ENCODE data around the gene SKAP1.
"Not testable (repeated sequence)": the region's sequence is repeated elsewhere in the genome, so short reads cannot be mapped to it uniquely, and the experiment has no call there.

Gene SKAP1

DNA sequence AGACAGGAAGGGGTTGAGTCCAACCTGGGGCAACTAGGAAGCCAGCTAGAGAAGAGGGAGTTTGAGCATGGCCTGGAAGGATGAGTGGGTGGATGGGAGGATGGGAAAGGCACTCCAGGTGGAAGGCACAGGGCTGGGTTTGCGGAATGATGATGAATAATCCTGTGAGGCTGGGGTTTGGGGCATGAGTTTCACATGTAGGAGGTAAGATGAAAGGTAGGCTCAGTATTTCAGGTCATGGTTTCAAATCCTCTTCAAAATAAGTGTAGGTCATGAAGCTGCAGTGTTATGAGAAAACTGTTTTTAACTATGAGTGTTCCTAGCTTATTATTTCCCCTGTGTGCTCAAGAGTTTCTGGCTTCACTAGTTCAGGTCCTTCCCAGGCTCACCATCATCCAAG is 130.3 kb downstream of the SKAP1 start:
- Histone ChIP-seq H3K9ac (ENCODE audit: insufficient read length) (no peak overlapping the region), H3K27ac (no peak overlapping the region), H3K36me3 (ENCODE audit: insufficient read depth, low read length) (no peaks in the 10 kb centered on the region), H3K9me3 (ENCODE audit: low read depth, low read length) (no peaks in the 10 kb centered on the region), H3K4me3 (no peak overlapping the region)
- TF ChIP-seq EZH2 (IDR thresholded peaks at IDR 0.05) = no peak
- TF ChIP-seq FOXP2 (optimal IDR thresholded peaks at IDR 0.05; ENCODE audit: control extremely low read depth, extremely low read length, insufficient read depth) = no peak
- TF ChIP-seq POLR2AphosphoS5 (IDR thresholded peaks at IDR 0.05; ENCODE audit: borderline replicate concordance, low read depth, low read length) = no peak
- DNase-seq (ENCODE audit: low read depth, low spot score) = no peak

DNA sequence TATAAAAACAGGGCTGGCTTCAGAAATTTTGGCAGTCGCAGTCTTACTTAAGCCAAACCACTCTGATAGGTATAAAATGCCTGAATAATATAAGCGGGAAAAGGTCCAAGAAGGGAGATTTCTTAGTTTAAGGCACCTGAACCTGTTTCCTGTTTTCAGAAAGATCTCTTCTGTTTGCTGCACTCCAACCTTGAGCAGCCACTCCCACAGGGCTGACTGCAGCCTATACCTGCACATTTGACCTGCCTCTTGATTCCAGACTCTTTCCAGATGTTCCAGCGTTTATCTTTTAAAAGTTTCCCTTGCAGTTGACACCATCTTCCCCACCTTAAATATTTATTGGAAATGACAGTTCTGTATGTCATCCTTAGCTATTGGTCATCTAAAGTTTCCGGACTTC is 132.2 kb downstream of the SKAP1 start:
- Histone ChIP-seq H3K9ac (ENCODE audit: insufficient read length) (no peak overlapping the region), H3K36me3 (ENCODE audit: insufficient read depth, low read length) (no peaks in the 10 kb centered on the region), H3K9me3 (ENCODE audit: low read depth, low read length) (no peaks in the 10 kb centered on the region), H3K4me3 (no peak overlapping the region), H3K27ac (no peak overlapping the region)
- no peak for DNase-seq (ENCODE audit: low read depth, low spot score)
- no peak for TF ChIP-seq FOXP2 (optimal IDR thresholded peaks at IDR 0.05; ENCODE audit: control extremely low read depth, extremely low read length, insufficient read depth)

DNA sequence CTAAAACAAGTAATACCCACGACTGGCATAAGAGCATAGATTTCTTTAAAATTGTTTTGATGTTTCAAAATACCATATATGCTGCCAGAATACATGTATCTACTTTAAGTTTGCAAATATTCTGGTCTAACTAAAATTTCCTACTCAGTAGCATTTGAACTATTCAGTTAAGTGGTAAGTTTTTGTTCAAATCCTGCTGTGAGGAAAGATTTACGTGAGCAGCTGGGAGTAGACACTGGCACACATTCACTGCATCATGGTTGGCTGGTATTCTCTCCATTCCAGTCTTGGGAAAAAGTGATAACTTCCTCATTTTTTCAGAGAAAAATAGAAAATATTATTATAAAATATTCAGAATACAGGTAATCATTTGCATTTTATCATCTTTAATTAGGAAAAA is 133.6 kb downstream of the SKAP1 start:
- no peaks in the 10 kb centered on the region for H3K36me3 ChIP-seq (ENCODE audit: insufficient read depth, low read length)
- H3K27ac ChIP-seq = no peak overlapping the region
- H3K9me3 ChIP-seq (ENCODE audit: low read depth, low read length) = no peaks in the 10 kb centered on the region
- DNase-seq (ENCODE audit: low read depth, low spot score) = no peak
- TF ChIP-seq POLR2AphosphoS5 (IDR thresholded peaks at IDR 0.05; ENCODE audit: borderline replicate concordance, low read depth, low read length) (no peak), FOXP2 (optimal IDR thresholded peaks at IDR 0.05; ENCODE audit: control extremely low read depth, extremely low read length, insufficient read depth) (no peak), EZH2 (IDR thresholded peaks at IDR 0.05) (no peak)
- no peak overlapping the region for H3K4me3 ChIP-seq
- no peak overlapping the region for H3K9ac ChIP-seq (ENCODE audit: insufficient read length)

DNA sequence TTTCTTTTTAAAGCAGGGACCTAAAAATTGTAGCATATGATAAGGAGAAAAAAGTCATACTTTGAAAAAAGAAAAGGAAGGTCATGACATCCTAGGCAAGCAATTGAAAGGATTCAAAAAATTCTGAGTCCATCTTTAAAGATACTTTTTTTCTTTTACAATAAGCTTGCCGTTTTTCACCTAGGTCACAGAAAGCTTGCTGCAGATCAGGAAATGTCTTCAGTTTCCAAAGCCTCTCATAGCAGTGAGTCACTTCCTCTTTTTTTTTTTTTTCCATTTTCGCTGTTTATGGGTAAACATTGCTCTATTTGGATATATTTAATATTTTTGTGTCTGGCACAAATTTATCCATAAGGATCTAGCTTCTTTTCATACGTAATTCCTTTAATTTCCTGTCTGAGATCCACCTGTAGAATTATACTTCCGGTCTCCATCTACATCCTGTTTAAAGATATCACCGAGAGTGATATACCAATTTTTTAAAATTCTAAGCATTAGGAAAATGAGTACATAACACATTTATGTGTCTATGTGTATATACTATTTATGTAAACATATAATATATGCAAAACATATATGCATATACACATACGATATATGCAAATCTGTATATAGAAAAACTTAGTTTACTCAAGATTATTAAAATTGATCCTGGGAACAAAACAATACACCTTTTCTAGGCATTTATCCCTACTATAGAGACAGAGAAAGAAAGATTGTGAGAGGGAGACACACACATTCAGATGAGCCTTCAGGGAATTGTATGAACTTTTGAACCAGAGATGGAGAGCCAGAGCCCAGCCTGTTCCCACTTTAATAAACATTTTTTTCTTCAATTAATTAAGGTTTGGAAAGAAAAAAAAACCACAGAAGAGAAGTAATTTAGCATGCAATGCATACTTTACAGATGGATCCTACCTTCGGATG is 134.4 kb downstream of the SKAP1 start:
- TF ChIP-seq EZH2 (IDR thresholded peaks at IDR 0.05) (no peak), FOXP2 (optimal IDR thresholded peaks at IDR 0.05; ENCODE audit: control extremely low read depth, extremely low read length, insufficient read depth) (no peak), POLR2AphosphoS5 (IDR thresholded peaks at IDR 0.05; ENCODE audit: borderline replicate concordance, low read depth, low read length) (no peak)
- H3K9ac ChIP-seq (ENCODE audit: insufficient read length) = no peak overlapping the region
- no peaks in the 10 kb centered on the region for H3K9me3 ChIP-seq (ENCODE audit: low read depth, low read length)
- H3K4me3 ChIP-seq = no peak overlapping the region
- no peak for DNase-seq (ENCODE audit: low read depth, low spot score)
- no peaks in the 10 kb centered on the region for H3K36me3 ChIP-seq (ENCODE audit: insufficient read depth, low read length)
- no peak overlapping the region for H3K27ac ChIP-seq

DNA sequence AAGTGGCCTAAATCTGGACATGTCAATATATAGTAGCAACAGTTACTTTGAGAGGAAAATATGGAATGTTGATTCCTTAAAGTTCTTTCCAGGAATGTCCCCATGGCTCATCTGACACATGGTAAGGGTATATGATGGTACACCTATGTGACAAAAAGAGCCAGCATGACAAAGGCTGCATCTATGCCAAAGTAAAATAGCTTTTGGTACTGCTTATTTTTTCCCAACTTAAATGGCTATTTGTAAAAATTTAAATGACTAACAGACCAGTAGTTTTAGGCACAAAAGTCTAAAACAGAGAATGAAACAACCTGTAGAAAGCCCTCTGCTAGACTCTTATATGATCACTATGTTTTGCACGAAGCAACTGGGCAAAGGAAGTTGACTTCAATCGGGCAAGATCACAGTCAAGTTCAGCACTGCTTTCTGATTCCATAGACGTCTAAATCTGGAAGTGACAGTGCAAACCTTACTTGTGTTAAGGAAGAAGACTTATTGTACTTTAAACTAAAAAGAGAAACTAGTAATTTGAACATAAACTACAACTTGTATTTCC is 135.1 kb downstream of the SKAP1 start:
- Histone ChIP-seq H3K9ac (ENCODE audit: insufficient read length) (no peak overlapping the region), H3K9me3 (ENCODE audit: low read depth, low read length) (no peaks in the 10 kb centered on the region), H3K27ac (no peak overlapping the region), H3K36me3 (ENCODE audit: insufficient read depth, low read length) (no peaks in the 10 kb centered on the region), H3K4me3 (no peak overlapping the region)
- DNase-seq (ENCODE audit: low read depth, low spot score) = no peak
- TF ChIP-seq POLR2AphosphoS5 (IDR thresholded peaks at IDR 0.05; ENCODE audit: borderline replicate concordance, low read depth, low read length) (no peak), EZH2 (IDR thresholded peaks at IDR 0.05) (no peak), FOXP2 (optimal IDR thresholded peaks at IDR 0.05; ENCODE audit: control extremely low read depth, extremely low read length, insufficient read depth) (no peak)

DNA sequence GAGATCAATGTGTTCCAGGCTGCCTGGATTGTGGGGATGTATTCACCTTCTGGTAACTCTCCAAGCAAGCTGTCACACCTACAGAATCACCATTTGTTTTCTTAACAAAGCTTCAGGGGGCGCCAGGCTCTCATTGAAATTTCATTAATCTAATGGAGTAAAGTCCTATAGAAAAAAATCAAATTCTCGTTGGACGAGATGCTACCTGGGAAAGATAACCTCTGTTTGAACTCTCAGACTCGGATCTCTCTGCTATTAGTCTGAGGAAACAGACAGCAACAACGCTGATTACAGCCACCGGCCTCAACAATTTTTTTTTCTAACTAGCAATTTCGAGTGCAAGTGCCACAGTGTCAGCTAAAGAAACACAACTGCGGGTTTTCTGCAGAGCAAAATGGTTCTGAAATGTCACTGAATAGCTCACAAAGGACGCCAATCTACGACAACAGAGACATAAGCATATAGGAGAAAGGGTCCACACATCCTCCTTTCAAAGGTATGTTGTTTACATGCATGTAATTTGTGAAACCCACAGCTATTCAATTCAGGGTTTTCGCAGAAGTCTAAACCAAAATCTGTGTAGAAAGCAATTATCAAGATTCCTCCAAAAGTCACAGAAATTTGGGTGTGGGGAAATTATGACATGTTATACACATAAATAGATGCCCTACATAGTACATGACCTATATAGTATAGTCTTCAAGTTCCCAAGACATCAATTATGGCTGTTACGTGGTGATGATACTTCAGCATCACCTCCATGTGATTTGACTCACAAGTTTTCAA is 135.8 kb downstream of the SKAP1 start:
- DNase-seq (ENCODE audit: low read depth, low spot score) = no peak
- no peak overlapping the region for H3K9ac ChIP-seq (ENCODE audit: insufficient read length)
- no peak overlapping the region for H3K4me3 ChIP-seq
- H3K27ac ChIP-seq = no peak overlapping the region
- no peaks in the 10 kb centered on the region for H3K36me3 ChIP-seq (ENCODE audit: insufficient read depth, low read length)
- no peaks in the 10 kb centered on the region for H3K9me3 ChIP-seq (ENCODE audit: low read depth, low read length)
- TF ChIP-seq EZH2 (IDR thresholded peaks at IDR 0.05) (no peak), FOXP2 (optimal IDR thresholded peaks at IDR 0.05; ENCODE audit: control extremely low read depth, extremely low read length, insufficient read depth) (no peak), POLR2AphosphoS5 (IDR thresholded peaks at IDR 0.05; ENCODE audit: borderline replicate concordance, low read depth, low read length) (no peak)

DNA sequence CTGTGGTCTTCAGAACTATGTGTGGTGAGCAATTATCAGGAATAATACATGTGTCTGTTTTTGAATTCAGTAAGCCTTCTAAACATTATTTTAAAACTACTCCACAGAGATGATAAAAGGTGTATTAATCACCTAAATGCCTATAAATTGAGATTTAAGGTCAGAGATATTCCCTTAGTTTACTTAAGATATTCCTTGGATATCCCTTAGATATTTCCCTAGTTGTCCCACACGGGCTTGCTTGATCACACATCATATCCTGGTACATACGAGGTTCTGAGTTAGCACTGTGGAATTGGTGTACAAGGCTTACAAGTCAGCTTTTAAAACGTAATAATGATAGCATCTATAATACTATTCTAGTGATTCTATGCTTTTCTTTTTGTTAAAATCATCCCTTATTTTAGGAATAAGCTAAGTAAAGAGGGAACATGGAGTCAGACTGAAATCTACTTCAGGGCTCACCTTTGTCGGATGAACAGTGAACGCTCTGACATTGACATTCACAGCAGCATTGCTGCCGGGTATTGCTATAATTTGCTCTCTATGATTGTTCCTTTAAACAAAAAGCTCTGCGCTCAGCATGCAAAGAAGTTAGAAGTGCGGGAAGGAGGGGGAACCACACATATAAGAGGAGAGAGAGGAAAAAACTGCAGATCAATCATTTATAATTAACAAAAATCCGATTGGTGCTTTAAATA is 136.5 kb downstream of the SKAP1 start:
- TF ChIP-seq POLR2AphosphoS5 (IDR thresholded peaks at IDR 0.05; ENCODE audit: borderline replicate concordance, low read depth, low read length) (no peak), EZH2 (IDR thresholded peaks at IDR 0.05) (no peak), FOXP2 (optimal IDR thresholded peaks at IDR 0.05; ENCODE audit: control extremely low read depth, extremely low read length, insufficient read depth) (no peak)
- Histone ChIP-seq H3K9me3 (ENCODE audit: low read depth, low read length) (no peaks in the 10 kb centered on the region), H3K36me3 (ENCODE audit: insufficient read depth, low read length) (no peaks in the 10 kb centered on the region), H3K9ac (ENCODE audit: insufficient read length) (no peak overlapping the region), H3K27ac (no peak overlapping the region), H3K4me3 (no peak overlapping the region)
- DNase-seq (ENCODE audit: low read depth, low spot score) = no peak

DNA sequence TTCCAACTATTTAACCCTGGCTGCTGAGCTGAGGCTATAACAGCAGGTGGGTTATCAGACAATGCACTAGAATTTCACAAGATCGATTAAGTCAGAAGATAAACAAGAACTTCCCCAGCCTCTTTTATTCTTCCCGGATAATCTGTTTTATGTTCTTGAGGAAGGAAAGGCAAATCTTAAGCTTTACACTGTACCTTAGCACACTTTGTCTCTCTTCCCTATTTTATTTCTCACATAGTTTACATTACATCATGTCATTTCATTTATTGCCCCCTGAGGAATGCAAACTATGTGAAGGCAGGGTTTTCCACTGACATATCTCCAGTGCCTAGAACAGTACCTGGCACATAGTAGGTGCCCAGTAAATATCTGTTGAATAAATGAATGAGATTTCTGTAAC is 139.6 kb downstream of the SKAP1 start:
- H3K9me3 ChIP-seq (ENCODE audit: low read depth, low read length) = no peaks in the 10 kb centered on the region
- H3K9ac ChIP-seq (ENCODE audit: insufficient read length) = no peak overlapping the region
- no peaks in the 10 kb centered on the region for H3K36me3 ChIP-seq (ENCODE audit: insufficient read depth, low read length)
- no peak overlapping the region for H3K27ac ChIP-seq
- no peak for TF ChIP-seq FOXP2 (optimal IDR thresholded peaks at IDR 0.05; ENCODE audit: control extremely low read depth, extremely low read length, insufficient read depth)
- TF ChIP-seq POLR2AphosphoS5 (IDR thresholded peaks at IDR 0.05; ENCODE audit: borderline replicate concordance, low read depth, low read length) = no peak
- TF ChIP-seq EZH2 (IDR thresholded peaks at IDR 0.05) = no peak
- H3K4me3 ChIP-seq = no peak overlapping the region
- DNase-seq (ENCODE audit: low read depth, low spot score) = no peak

DNA sequence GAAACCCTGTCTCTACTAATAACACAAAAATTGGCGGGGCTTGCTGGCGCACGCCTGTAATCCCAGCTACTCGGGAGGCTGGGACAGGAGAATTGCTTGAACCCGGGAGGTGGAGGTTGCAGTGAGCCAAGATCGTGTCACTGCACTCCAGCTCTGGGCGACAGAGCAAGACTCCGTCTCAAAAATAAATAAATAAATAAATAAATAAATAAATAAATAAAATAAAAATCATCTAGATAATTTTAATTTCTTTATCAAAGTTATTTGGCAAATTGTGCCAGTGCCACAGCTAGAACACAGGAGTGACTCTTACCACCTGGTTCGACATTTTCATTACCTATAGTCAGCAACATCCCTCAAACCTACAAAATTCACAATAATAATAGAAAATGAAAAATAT is 143.1 kb downstream of the SKAP1 start:
- not testable (repeated sequence) for H3K36me3 ChIP-seq (ENCODE audit: insufficient read depth, low read length); H3K27ac ChIP-seq; DNase-seq (ENCODE audit: low read depth, low spot score); H3K4me3 ChIP-seq; H3K9ac ChIP-seq (ENCODE audit: insufficient read length); H3K9me3 ChIP-seq (ENCODE audit: low read depth, low read length)

Measured in SK-N-MC (cell line).